Endodermal cell (in vitro differentiated cells): Measurements from ENCODE around the gene CNOT10. TPM values are rescaled to one million over a fixed set of nuclear protein-coding genes. Genes with fewer than 3 reads are reported as not detected.

Experiments
- DNase-seq: peaks from one replicate; pipeline ENCODE4 v3.0.0-alpha.2; 2017
- H3K27ac ChIP-seq: 2 replicates; pipeline ENCODE4 v1.5.1; 2013; ENCODE audit warnings: mild to moderate bottlenecking, low read depth, low read length, moderate library complexity
- H3K27me3 ChIP-seq: 2 replicates; pipeline ENCODE4 v1.6.1; 2013; ENCODE audit warnings: mild to moderate bottlenecking, low read length, moderate library complexity; ENCODE audit not compliant: insufficient read depth, control insufficient read depth, poor library complexity, severe bottlenecking
- H3K36me3 ChIP-seq: 2 replicates; pipeline ENCODE4 v1.7.0; 2013; ENCODE audit warnings: mild to moderate bottlenecking, low read length, moderate library complexity; ENCODE audit not compliant: control insufficient read depth, insufficient read depth
- H3K4me1 ChIP-seq: one replicate; pipeline ENCODE4 v1.7.0; 2013; ENCODE audit warnings: low read length; ENCODE audit not compliant: control insufficient read depth, insufficient read depth
- H3K4me3 ChIP-seq: 2 replicates; pipeline ENCODE4 v1.5.1; 2013; ENCODE audit warnings: mild to moderate bottlenecking, low read length, moderate library complexity
- H3K9ac ChIP-seq: 2 replicates; pipeline ENCODE4 v1.6.1; 2013; ENCODE audit warnings: mild to moderate bottlenecking, low read length, moderate library complexity; ENCODE audit not compliant: poor library complexity, severe bottlenecking; ENCODE audit errors: extremely low read depth
- H3K9me3 ChIP-seq: 2 replicates; pipeline ENCODE4 v1.6.1; 2013; ENCODE audit warnings: mild to moderate bottlenecking, low read length, moderate library complexity; ENCODE audit not compliant: control insufficient read depth
- H3K27ac Mint-ChIP-seq: 2 replicates; pipeline ENCODE4 v1.8.0; 2020; ENCODE audit warnings: mixed read lengths
- H3K27me3 Mint-ChIP-seq: 2 replicates; pipeline ENCODE4 v1.8.0; 2021; ENCODE audit warnings: mild to moderate bottlenecking, mixed read lengths; ENCODE audit not compliant: insufficient read depth
- H3K36me3 Mint-ChIP-seq: 2 replicates; pipeline ENCODE4 v1.8.0; 2020; ENCODE audit warnings: low read depth, mixed read lengths
- H3K4me1 Mint-ChIP-seq: 2 replicates; pipeline ENCODE4 v1.8.0; 2020; ENCODE audit warnings: mixed read lengths
- H3K4me3 Mint-ChIP-seq: 2 replicates; pipeline ENCODE4 v1.8.0; 2020; ENCODE audit warnings: mild to moderate bottlenecking, moderate library complexity, mixed read lengths
- H3K9me3 Mint-ChIP-seq: 2 replicates; pipeline ENCODE4 v1.8.0; 2020; ENCODE audit warnings: mild to moderate bottlenecking, mixed read lengths
- CTCF ChIP-seq: fragments of 200-600 bp; sonication (generic); conservative IDR thresholded peaks from 2 replicates; pipeline ENCODE4 v1.5.0; 2021; ENCODE audit warnings: antibody characterized with exemption, mild to moderate bottlenecking
- WGBS, 2 experiments: methylation state at CpG; one replicate each; pipeline versions ENCODE4 v1.1.5 to v1.1.7; 2013; ENCODE audit warnings: missing lambda C conversion rate in 2 of 2, mixed read lengths in 1 of 2; ENCODE audit not compliant: insufficient coverage in 1 of 2, insufficient read length in 1 of 2; 5-methylcytosine and 5-hydroxymethylcytosine counted together
- total RNA-seq, 2 donors: library from RNA; stranded (reverse); fragmentation: NEBNext Ultra II Directional in 1 of 2; extraction: Animal tissue kit (Norgen Biotek cat#: 25700) in 1 of 2; gene quantifications; 2 replicates in 1 of 2; 3 replicates in 1 of 2; pipeline ENCODE4 v1.2.1, GENCODE V29; 2021

CNOT10 gene
- total RNA-seq, 2 donors from 2014 or later = 53.6 to 54.1 TPM

- no peak overlapping the region for H3K27ac Mint-ChIP-seq
- H3K4me3 Mint-ChIP-seq = no peak overlapping the region
- no peaks in the 10 kb centered on the region for H3K27me3 Mint-ChIP-seq
- H3K4me1 Mint-ChIP-seq = peaks cover 6% of the 10 kb centered on the region
- no peaks in the 10 kb centered on the region for H3K9me3 ChIP-seq
- no peak overlapping the region for H3K9ac ChIP-seq
- DNase-seq = no peak
- TF ChIP-seq CTCF = no peak
- H3K27me3 ChIP-seq = no peaks in the 10 kb centered on the region
- no peak overlapping the region for H3K4me3 ChIP-seq
- H3K4me1 ChIP-seq = no peaks in the 10 kb centered on the region
- H3K27ac ChIP-seq = no peak overlapping the region
- H3K36me3 Mint-ChIP-seq = peaks cover 33% of the 10 kb centered on the region
- no peaks in the 10 kb centered on the region for H3K9me3 Mint-ChIP-seq
- H3K36me3 ChIP-seq = peaks cover 36% of the 10 kb centered on the region
These were observed 73.4 kb downstream of the CNOT10 start for GRCh38 chr3:32758375-32758753.

- Mint-ChIP-seq H3K4me3 (no peak overlapping the region), H3K9me3 (no peaks in the 10 kb centered on the region), H3K36me3 (peaks cover 31% of the 10 kb centered on the region), H3K27me3 (no peaks in the 10 kb centered on the region), H3K4me1 (peaks cover 6% of the 10 kb centered on the region), H3K27ac (no peak overlapping the region)
- Histone ChIP-seq H3K4me1 (no peaks in the 10 kb centered on the region), H3K36me3 (peaks cover 34% of the 10 kb centered on the region), H3K9ac (no peak overlapping the region), H3K9me3 (no peaks in the 10 kb centered on the region), H3K4me3 (no peak overlapping the region), H3K27ac (no peak overlapping the region), H3K27me3 (no peaks in the 10 kb centered on the region)
- DNase-seq = no peak
- WGBS, 2 experiments = 77 to 93% methylated on average over 4 of the region's 4 CpGs
- no peak for TF ChIP-seq CTCF
These were observed 74.4 kb downstream of the CNOT10 start for GRCh38 chr3:32759342-32759741.

GRCh38 chr3:32764481-32764880, 79.5 kb downstream of the CNOT10 start:
- no peak for DNase-seq
- Histone ChIP-seq H3K4me1 (peaks cover 7% of the 10 kb centered on the region), H3K4me3 (no peak overlapping the region), H3K9me3 (no peaks in the 10 kb centered on the region), H3K9ac (no peak overlapping the region), H3K27me3 (no peaks in the 10 kb centered on the region), H3K27ac (no peak overlapping the region), H3K36me3 (peaks cover 58% of the 10 kb centered on the region)
- 94 to 97% methylated on average over 7 to 8 of the region's 8 CpGs for WGBS, 2 experiments
- Mint-ChIP-seq H3K9me3 (no peaks in the 10 kb centered on the region), H3K4me3 (no peak overlapping the region), H3K4me1 (peaks cover 17% of the 10 kb centered on the region), H3K27me3 (no peaks in the 10 kb centered on the region), H3K27ac (no peak overlapping the region), H3K36me3 (peaks cover 59% of the 10 kb centered on the region)
- TF ChIP-seq CTCF = no peak
